Measurements from ENCODE around the gene MBD6.

DNA sequence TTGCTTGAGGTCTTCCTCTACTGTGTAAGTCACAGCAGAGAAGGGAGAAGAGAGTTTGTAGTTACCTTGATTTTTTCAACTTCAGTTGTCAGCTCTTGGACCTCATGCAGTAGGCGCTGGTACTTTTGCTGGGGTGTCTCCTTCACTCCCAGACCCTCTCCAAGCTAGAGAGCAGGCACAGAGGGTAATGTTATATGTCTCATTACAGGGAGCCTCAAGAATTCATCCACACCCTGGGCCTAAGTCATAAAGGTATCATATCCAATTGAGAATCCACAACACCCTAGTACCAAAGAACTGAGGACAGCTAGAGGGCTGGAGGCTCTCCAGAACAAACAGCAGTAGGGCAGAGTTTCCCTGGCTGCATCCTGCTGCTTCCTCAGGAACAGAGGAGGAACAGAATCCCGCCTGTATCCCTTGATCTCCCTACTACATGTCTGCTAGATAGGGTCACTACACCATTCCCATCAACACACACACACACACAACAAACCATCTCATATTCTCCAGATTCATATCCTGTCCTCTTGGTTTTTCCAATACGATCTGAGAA lies 12.4 kb downstream of the MBD6 start:
- TF ChIP-seq POLR2A (IDR thresholded peaks at IDR 0.05) (no peak), EP300 (IDR thresholded peaks at IDR 0.05) (no peak), POLR2AphosphoS5 (IDR thresholded peaks at IDR 0.05) (no peak)
- TF ChIP-seq, protein P1, sequence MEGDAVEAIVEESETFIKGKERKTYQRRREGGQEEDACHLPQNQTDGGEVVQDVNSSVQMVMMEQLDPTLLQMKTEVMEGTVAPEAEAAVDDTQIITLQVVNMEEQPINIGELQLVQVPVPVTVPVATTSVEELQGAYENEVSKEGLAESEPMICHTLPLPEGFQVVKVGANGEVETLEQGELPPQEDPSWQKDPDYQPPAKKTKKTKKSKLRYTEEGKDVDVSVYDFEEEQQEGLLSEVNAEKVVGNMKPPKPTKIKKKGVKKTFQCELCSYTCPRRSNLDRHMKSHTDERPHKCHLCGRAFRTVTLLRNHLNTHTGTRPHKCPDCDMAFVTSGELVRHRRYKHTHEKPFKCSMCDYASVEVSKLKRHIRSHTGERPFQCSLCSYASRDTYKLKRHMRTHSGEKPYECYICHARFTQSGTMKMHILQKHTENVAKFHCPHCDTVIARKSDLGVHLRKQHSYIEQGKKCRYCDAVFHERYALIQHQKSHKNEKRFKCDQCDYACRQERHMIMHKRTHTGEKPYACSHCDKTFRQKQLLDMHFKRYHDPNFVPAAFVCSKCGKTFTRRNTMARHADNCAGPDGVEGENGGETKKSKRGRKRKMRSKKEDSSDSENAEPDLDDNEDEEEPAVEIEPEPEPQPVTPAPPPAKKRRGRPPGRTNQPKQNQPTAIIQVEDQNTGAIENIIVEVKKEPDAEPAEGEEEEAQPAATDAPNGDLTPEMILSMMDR (IDR thresholded peaks at IDR 0.05) = no peak

Data from upper lobe of left lung (tissue), 4 donors.